Measurements from ENCODE around the gene ZC3H12C. TPM values are rescaled to one million over a fixed set of nuclear protein-coding genes. Genes with fewer than 3 reads are reported as not detected.

The ZC3H12C gene
- total and polyA plus RNA-seq, 10 of the 15 experiments (the other 5 are each of a cell fraction or from before 2014, with no cell fraction given) = 0.31 to 31.0 (median 3.7) TPM

GRCh38 chr11:110089617-110090282 is 3.4 kb upstream of the ZC3H12C start:
- peaks cover 18% of the 10 kb centered on the region for H3K79me2 ChIP-seq (ENCODE audit: control insufficient read depth, insufficient read depth, low read length)
- H3K9me3 ChIP-seq (replicated peaks; ENCODE audit: control insufficient read depth, insufficient read depth, low read length) = no peaks in the 10 kb centered on the region; the same call in 2 of the 3 replicates
- H3K27me3 ChIP-seq (replicated peaks in 1 of 2; ENCODE audit: control insufficient read depth in 2 of 2, insufficient read depth in 2 of 2, low read length in 1 of 2) = no peaks in the 10 kb centered on the region
- intact Hi-C loops (cut with micrococcal nuclease; ENCODE audit: unreplicated experiment) = loop anchor here (10.0 kb wide), 2 partner anchors 235 to 345 kb away; no protein-coding TSS in a partner anchor
- SMC1A ChIA-PET (ENCODE audit: uncharacterized antibody, unreplicated experiment) = interaction anchor here (1.2 to 15.9 kb wide), 10 partner anchors 12 to 136 kb away, joined by 3 to 214 read pairs (median 15); no protein-coding TSS in a partner anchor
- RAD21 ChIA-PET (ENCODE audit: unreplicated experiment) = interaction anchor here (1.1 to 10.0 kb wide), 5 partner anchors 12 to 98 kb away, joined by 3 to 52 read pairs (median 28); no protein-coding TSS in a partner anchor
- H2AFZ ChIP-seq (ENCODE audit: control insufficient read depth, low read depth, low read length) = no peak overlapping the region
- H4K20me1 ChIP-seq (ENCODE audit: control insufficient read depth, insufficient read depth) = no peaks in the 10 kb centered on the region
- DNase-seq (ENCODE audit: low read depth, low spot score) = no peak
- no TSS peak for BruUV-seq (replicated peaks)
- no peak overlapping the region for H3K9ac ChIP-seq (ENCODE audit: control insufficient read depth, insufficient read depth, low read length)
- peak overlapping the region; percentile 56; the same call in 1 of the 2 replicates for H3K4me2 ChIP-seq (ENCODE audit: control insufficient read depth, insufficient read depth)
- H3K4me1 ChIP-seq (ENCODE audit: control insufficient read depth, insufficient read depth, low read length) = peaks cover 10% of the 10 kb centered on the region
- ATAC-seq = peak; percentile 47
- 32% methylated on average over 5 of the region's 5 CpGs for WGBS (ENCODE audit: insufficient coverage, insufficient replicate concordance, low lambda C conversion rate, missing lambda C conversion rate)
- H3K4me3 ChIP-seq = no peak overlapping the region
- FAIRE-seq = no peak
- H3K27ac ChIP-seq (ENCODE audit: control insufficient read depth, insufficient read depth) = no peak overlapping the region
- no peaks in the 10 kb centered on the region for H3K36me3 ChIP-seq (ENCODE audit: control insufficient read depth in 2 of 2, insufficient read depth in 2 of 2, low read length in 1 of 2)
- CTCF ChIA-PET = interaction anchor here (0.9 to 4.1 kb wide), 2 partner anchors 12 to 62 kb away, joined by 3 to 22 read pairs; no protein-coding TSS in a partner anchor
- in situ Hi-C loops (cut with MboI) = no loop called here
- POLR2A ChIA-PET = interaction anchor here (1.2 to 4.4 kb wide), 4 partner anchors 12 to 119 kb away, joined by 5 to 28 read pairs (median 11); no protein-coding TSS in a partner anchor
- TF ChIP-seq CHD1 (IDR thresholded peaks at IDR 0.05; ENCODE audit: low read depth, low read length) = no peak
- no peak for TF ChIP-seq REST (IDR thresholded peaks at IDR 0.05; ENCODE audit: low read depth, low read length)
- peak; percentile 28 for TF ChIP-seq SKIL (IDR thresholded peaks at IDR 0.05; ENCODE audit: low read depth, poor library complexity, severe bottlenecking)
- no peak for TF ChIP-seq WRNIP1 (IDR thresholded peaks at IDR 0.05; ENCODE audit: borderline replicate concordance, low read depth, low read length)
- peak; percentile 78 to 85; a peak in 3 of 4 replicates for TF ChIP-seq EP300 (IDR thresholded peaks at IDR 0.05; ENCODE audit: borderline replicate concordance in 1 of 2, control insufficient read depth in 1 of 2, low read depth in 2 of 2, low read length in 2 of 2)
- peak; percentile 69 for TF ChIP-seq ATF2 (IDR thresholded peaks at IDR 0.05; ENCODE audit: low read length)
- TF ChIP-seq TCF3 (IDR thresholded peaks at IDR 0.05; ENCODE audit: borderline replicate concordance, insufficient read depth, low read depth, low read length) = no peak
- no peak for TF ChIP-seq RB1 (IDR thresholded peaks at IDR 0.05; ENCODE audit: borderline replicate concordance)
- no peak for TF ChIP-seq RELA (IDR thresholded peaks at IDR 0.05; ENCODE audit: borderline replicate concordance, partially characterized antibody)
- TF ChIP-seq CBX5 (IDR thresholded peaks at IDR 0.05; ENCODE audit: low read depth) = no peak
- TF ChIP-seq ZNF274 (IDR thresholded peaks at IDR 0.05; ENCODE audit: insufficient read depth, insufficient read length) = no peak
- TF ChIP-seq EGR1 (IDR thresholded peaks at IDR 0.05; ENCODE audit: borderline replicate concordance in 1 of 2, low read depth in 2 of 2, low read length in 2 of 2) = no peak
- no peak for TF ChIP-seq USF2 (IDR thresholded peaks at IDR 0.05; ENCODE audit: borderline replicate concordance, low read depth, low read length)
